HFF-Myc (cell line): ENCODE data around the gene ZNF385B.

ENCODE experiments used
- DNase-seq: peaks from one replicate; pipeline ENCODE4 v3.0.0-alpha.2; 2011; ENCODE audit warnings: low read depth; ENCODE audit errors: extremely low read depth
- H3K4me3 ChIP-seq: replicated peaks from 2 replicates; pipeline ENCODE4 v1.5.1; 2011; ENCODE audit warnings: low read depth, mild to moderate bottlenecking, control low read depth, low read length
- CTCF ChIP-seq: IDR thresholded peaks from 2 replicates; pipeline ENCODE4 v1.5.1; 2012; ENCODE audit warnings: mild to moderate bottlenecking, low read depth, low read length, control low read depth; ENCODE audit errors: missing control alignments

The ZNF385B gene

GRCh38 chr2:179593323-179593722 lies 268.1 kb downstream of the ZNF385B start:
- H3K4me3 ChIP-seq = no peak overlapping the region
- TF ChIP-seq CTCF = no peak
- DNase-seq = no peak

- no peak overlapping the region for H3K4me3 ChIP-seq
- no peak for TF ChIP-seq CTCF
- DNase-seq = no peak
These were observed 269.1 kb downstream of the ZNF385B start for GRCh38 chr2:179592167-179592936.

- no peak overlapping the region for H3K4me3 ChIP-seq
- no peak for TF ChIP-seq CTCF
- no peak for DNase-seq
These were observed 269.7 kb downstream of the ZNF385B start for GRCh38 chr2:179591690-179592089.

- DNase-seq = no peak
- no peak for TF ChIP-seq CTCF
- H3K4me3 ChIP-seq = no peak overlapping the region
These were observed 272.8 kb downstream of the ZNF385B start for GRCh38 chr2:179588486-179589145.

- no peak for DNase-seq
- H3K4me3 ChIP-seq = no peak overlapping the region
- no peak for TF ChIP-seq CTCF
These were observed 276.7 kb downstream of the ZNF385B start for GRCh38 chr2:179584760-179585159.

GRCh38 chr2:179581605-179582004 lies 279.8 kb downstream of the ZNF385B start:
- no peak for DNase-seq

More at GRCh38 chr2:179581605-179582004, 279.8 kb downstream of the ZNF385B start:
- H3K4me3 ChIP-seq = no peak overlapping the region
- no peak for TF ChIP-seq CTCF
